Activated naive CD8-positive, alpha-beta T cell treated with anti-CD3 and anti-CD28 coated beads for 36 hours (primary cell): ENCODE data around the gene PNPLA7. TPM values are rescaled to one million over a fixed set of nuclear protein-coding genes. Genes with fewer than 3 reads are reported as not detected.

Experiments used
- DNase-seq: peaks from one replicate; pipeline ENCODE4 v3.0.0; 2021
- H3K27ac Mint-ChIP-seq: one replicate; pipeline ENCODE4 v1.8.0; 2022; ENCODE audit warnings: mild to moderate bottlenecking, moderate library complexity, mixed read lengths
- H3K27me3 Mint-ChIP-seq: one replicate; pipeline ENCODE4 v1.8.0; 2022; ENCODE audit warnings: mild to moderate bottlenecking, mixed read lengths
- H3K36me3 Mint-ChIP-seq: one replicate; pipeline ENCODE4 v1.8.0; 2021; ENCODE audit warnings: mild to moderate bottlenecking, mixed read lengths
- H3K4me1 Mint-ChIP-seq: one replicate; pipeline ENCODE4 v1.8.0; 2021; ENCODE audit warnings: mixed read lengths
- H3K4me3 Mint-ChIP-seq: one replicate; pipeline ENCODE4 v1.8.0; 2022; ENCODE audit warnings: mild to moderate bottlenecking, moderate library complexity, mixed read lengths
- H3K9me3 Mint-ChIP-seq: one replicate; pipeline ENCODE4 v1.8.0; 2022; ENCODE audit warnings: mixed read lengths
- total RNA-seq, 2 experiments: library from RNA; stranded (reverse); gene quantifications; one replicate each; pipeline ENCODE4 v1.2.3, GENCODE V29; 2021

The PNPLA7 gene
- total RNA-seq, 2 experiments from 2014 or later = 2.5 to 2.9 TPM

DNA sequence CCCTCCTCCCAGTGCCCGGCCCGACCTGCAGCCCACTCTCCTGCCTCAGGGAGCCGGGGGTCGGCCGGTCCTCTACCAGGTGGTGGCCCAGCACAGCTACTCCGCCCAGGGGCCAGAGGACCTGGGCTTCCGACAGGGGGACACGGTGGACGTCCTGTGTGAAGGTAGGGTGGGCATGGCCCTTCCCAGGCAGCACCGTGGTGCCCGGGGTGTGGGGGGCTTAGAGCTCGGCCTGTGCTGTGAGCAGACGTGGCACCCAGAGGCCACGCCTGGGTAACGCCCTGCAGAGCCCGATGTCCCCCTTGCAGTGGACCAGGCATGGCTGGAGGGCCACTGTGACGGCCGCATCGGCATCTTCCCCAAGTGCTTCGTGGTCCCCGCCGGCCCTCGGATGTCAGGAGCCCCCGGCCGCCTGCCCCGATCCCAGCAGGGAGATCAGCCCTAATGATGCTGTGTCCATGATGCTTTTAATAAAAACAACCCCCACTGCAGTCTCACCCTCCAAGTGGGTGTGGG lies 116.2 kb downstream of the PNPLA7 start:
- H3K9me3 Mint-ChIP-seq = no peaks in the 10 kb centered on the region
- DNase-seq = no peak
- H3K27me3 Mint-ChIP-seq = no peaks in the 10 kb centered on the region
- no peak overlapping the region for H3K4me3 Mint-ChIP-seq
- no peaks in the 10 kb centered on the region for H3K36me3 Mint-ChIP-seq
- no peak overlapping the region for H3K27ac Mint-ChIP-seq
- H3K4me1 Mint-ChIP-seq = no peaks in the 10 kb centered on the region

DNA sequence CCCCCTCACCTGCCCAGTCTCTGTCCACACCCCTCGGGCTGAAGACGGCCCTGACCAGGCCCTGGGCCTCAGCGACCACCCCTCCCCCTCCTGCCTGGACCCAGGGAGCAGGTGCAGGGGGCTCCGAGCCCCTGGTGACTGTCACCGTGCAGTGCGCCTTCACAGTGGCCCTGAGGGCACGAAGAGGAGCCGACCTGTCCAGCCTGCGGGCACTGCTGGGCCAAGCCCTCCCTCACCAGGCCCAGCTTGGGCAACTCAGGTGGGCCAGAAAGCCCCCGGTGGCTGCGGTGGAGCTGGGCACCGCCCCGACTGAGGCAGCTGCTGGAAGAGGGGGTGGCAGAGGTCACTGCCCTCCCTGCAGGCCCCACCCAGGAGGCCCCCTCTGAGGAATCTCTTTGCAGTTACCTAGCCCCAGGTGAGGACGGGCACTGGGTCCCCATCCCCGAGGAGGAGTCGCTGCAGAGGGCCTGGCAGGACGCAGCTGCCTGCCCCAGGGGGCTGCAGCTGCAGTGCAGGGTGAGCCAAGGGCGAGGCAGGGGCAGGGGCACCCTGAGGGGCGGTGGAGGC lies 116.8 kb downstream of the PNPLA7 start:
- no peaks in the 10 kb centered on the region for H3K27me3 Mint-ChIP-seq
- no peak overlapping the region for H3K27ac Mint-ChIP-seq
- no peaks in the 10 kb centered on the region for H3K4me1 Mint-ChIP-seq
- no peaks in the 10 kb centered on the region for H3K9me3 Mint-ChIP-seq
- no peak overlapping the region for H3K4me3 Mint-ChIP-seq
- no peak for DNase-seq
- H3K36me3 Mint-ChIP-seq = no peaks in the 10 kb centered on the region

DNA sequence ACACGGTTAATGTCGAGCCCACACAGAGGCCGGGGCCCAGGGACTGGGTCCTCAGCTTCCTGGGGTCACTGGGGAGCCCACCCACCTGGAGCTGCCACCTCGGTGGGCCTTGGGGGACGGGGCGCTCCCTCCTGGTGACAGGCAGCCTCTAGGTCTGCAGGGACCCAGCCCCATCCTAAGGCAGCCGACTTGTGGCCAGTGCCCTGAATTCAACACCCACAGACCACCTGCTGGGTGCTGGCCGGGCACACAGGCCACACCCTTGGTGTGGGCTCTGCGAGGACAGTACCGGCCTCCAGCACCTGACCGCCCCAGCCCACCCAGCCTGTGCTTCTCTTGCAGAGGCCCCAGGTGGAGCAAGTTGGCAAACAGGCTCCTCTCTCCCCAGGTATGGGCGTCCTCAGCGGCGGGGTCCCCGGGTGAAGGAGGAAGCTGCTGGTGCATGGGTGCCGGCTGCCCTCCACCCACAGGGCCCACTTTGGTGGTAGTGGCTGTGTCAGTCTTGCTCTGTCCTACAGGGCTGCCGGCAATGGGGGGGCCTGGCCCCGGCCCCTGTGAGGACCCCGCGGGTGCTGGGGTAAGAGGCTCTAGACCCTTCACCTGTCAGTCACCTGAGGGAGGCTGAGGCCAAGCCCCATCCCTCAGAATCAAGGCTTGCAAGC lies 117.4 kb downstream of the PNPLA7 start:
- H3K9me3 Mint-ChIP-seq = no peaks in the 10 kb centered on the region
- H3K4me3 Mint-ChIP-seq = no peak overlapping the region
- H3K27ac Mint-ChIP-seq = no peak overlapping the region
- no peaks in the 10 kb centered on the region for H3K27me3 Mint-ChIP-seq
- no peaks in the 10 kb centered on the region for H3K36me3 Mint-ChIP-seq
- H3K4me1 Mint-ChIP-seq = no peaks in the 10 kb centered on the region
- DNase-seq = no peak

DNA sequence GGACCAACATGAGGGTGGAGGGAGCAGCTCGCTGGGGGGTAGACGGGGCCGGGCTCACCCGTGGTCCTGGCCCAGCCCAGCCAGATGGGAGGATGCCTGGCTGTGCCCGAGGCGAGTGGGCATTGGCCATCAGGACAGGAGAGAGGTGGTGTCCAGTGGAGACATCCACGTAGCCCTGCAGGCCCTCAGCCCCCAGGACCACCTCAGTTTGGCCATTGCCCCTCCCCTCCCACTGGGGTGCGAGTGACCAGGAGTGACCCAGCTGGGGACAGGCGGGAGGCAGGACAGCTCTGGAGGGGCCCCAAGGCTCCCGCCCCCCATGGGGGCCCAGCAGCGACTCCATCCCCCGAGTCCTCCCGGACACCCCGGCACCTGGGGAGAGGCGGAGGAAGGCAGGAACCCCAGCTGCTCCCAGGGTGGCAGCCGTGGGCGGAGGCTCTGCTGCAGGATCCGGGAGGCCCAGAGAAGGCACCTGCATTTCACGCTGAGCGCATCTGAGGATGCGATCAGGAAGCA lies 118.7 kb downstream of the PNPLA7 start:
- Mint-ChIP-seq H3K9me3 (no peaks in the 10 kb centered on the region), H3K27ac (no peak overlapping the region), H3K4me1 (no peaks in the 10 kb centered on the region), H3K36me3 (no peaks in the 10 kb centered on the region), H3K27me3 (no peaks in the 10 kb centered on the region), H3K4me3 (no peak overlapping the region)
- DNase-seq = no peak

DNA sequence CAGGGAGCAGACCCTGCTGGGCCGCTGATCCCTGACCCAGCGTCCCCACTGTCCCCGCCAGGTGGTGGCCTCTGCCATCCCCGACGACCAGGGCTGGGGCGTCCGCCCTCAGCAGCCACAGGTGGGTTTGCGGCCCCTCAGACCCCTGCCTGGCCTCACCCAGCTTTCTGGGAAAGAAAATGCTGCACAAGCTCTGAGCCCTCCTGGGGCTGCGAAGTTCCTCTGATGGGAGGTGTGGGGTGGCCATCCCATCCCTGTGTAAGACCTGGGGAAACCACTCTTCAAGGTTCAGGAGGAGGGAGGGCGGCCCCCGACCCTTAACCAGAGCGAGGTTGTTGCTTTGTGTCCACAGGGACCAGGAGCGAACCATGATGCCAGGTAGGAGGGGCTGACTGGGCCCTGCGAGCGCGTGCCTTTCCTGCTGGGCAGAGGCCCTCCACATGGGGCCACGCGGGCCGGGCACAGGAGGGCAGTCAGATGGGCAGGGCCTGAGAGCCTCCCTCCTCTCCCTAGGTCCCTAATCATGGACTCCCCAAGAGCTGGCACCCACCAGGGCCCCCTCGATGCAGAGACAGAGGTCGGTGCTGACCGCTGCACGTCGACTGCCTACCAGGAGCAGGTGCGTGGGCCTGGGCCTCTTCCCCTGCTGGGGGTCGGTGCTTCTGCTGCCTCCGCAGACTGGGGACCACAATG lies 119.3 kb downstream of the PNPLA7 start:
- Mint-ChIP-seq H3K27ac (no peak overlapping the region), H3K9me3 (no peaks in the 10 kb centered on the region), H3K4me3 (no peak overlapping the region), H3K4me1 (no peaks in the 10 kb centered on the region), H3K27me3 (no peaks in the 10 kb centered on the region), H3K36me3 (no peaks in the 10 kb centered on the region)
- DNase-seq = no peak

DNA sequence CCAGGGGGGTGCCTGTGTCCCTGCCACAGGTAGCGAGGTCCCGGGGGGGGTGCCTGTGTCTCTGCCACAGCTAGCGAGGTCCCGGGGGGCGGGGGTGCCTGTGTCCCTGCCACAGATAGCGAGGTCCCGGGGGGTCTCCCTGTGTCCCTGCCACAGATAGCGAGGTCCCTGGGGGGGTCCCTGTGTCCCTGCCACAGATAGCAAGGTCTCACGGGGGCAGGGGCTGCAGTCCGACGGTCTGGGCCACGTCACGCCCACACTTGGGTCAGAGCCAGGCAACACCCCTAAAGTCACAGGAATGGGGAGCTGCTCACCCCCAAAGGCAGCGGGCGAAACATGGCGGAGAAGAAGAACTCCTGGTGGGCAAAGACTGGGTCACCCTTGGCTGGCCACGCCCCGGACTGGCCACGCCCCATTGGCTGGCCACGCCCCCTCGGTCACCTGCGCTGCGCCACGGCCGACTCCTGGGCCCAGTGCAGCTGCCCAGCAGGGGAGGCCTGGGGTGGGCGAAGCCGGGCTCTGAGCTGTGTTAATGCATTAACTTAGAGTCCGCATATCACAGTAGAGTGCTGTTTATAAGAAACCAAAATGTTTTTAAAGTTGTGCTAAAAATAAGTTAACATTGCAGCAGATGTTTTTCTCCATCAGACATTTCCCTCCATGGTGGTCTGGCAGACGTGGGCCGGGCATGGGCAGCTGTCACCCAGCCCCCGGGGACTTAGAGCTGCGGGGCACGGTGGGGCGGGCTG lies 120.1 kb downstream of the PNPLA7 start:
- Mint-ChIP-seq H3K27ac (no peak overlapping the region), H3K36me3 (no peaks in the 10 kb centered on the region), H3K4me3 (no peak overlapping the region), H3K9me3 (no peaks in the 10 kb centered on the region), H3K27me3 (no peaks in the 10 kb centered on the region), H3K4me1 (no peaks in the 10 kb centered on the region)
- DNase-seq = no peak

DNA sequence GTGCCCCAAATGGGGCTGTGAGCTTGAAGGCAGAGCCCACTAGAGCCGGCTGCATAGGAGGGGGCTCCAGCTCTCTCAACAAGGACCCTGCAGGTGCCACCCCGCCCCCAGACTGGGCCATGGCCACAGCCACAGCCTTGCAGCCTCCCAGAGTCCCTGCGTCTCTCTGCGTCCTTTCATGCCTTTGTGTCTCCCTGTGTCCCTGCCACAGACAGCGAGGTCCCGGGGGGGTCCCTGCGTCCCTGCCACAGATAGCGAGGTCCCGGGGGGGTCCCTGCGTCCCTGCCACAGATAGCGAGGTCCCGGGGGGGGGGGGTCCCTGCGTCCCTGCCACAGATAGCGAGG lies 120.7 kb downstream of the PNPLA7 start:
- no peak overlapping the region for H3K4me3 Mint-ChIP-seq
- peaks cover 1% of the 10 kb centered on the region for H3K27me3 Mint-ChIP-seq
- DNase-seq = no peak
- peaks cover 2% of the 10 kb centered on the region for H3K4me1 Mint-ChIP-seq
- no peak overlapping the region for H3K27ac Mint-ChIP-seq
- H3K9me3 Mint-ChIP-seq = no peaks in the 10 kb centered on the region
- H3K36me3 Mint-ChIP-seq = no peaks in the 10 kb centered on the region

DNA sequence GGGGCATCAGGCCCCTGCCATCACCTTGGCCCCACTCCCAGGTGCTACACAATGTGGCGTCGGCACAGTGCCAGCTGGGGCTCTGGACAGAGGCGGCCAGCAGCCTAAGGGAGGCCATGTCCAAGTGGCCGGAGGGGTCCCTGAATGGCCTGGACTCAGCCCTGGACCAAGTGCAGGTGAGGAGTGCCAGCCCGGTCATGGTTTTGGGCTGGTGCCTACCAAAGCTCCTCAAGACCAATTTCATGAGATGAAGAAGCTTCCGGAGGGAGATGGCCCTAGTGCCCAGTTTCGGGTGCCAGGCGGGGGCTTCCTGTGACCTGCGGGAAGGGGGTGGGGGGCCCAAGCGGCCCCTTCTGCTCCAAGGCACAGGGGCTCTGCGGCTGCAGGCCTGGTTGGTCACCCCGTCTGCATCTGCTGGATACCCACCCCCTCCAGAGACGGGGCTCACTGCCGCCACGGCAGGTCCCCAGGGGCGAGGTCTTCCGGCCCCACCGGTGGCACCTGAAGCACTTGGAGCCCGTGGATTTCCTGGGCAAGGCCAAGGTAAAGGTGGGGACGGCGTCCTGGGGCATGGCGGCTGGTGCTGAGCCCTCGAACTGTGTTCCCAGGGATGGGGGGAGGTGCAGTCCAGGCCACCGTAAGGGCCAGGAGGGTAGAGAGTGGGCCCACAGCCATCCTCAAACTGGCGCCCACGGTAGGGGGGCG lies 121.2 kb downstream of the PNPLA7 start:
- no peaks in the 10 kb centered on the region for H3K9me3 Mint-ChIP-seq
- H3K27ac Mint-ChIP-seq = no peak overlapping the region
- H3K4me3 Mint-ChIP-seq = no peak overlapping the region
- H3K36me3 Mint-ChIP-seq = no peaks in the 10 kb centered on the region
- H3K4me1 Mint-ChIP-seq = peaks cover 2% of the 10 kb centered on the region
- peaks cover 4% of the 10 kb centered on the region for H3K27me3 Mint-ChIP-seq
- no peak for DNase-seq

DNA sequence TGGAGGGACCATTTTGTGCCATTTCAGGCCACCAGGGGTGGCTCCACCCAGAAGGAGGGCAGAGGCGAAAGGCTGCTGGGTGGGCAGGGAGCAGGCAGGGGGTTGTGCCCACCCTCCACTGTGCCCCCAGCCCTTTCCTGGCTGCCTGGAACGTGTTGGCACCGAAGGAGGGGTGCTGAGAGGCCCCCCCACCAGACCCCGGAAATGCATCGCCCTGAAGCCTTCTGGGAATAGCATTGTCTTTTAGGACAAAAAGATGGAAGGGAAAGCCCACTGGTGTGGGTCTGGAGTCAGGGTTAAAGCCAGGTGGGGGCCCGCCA lies 121.9 kb downstream of the PNPLA7 start:
- H3K4me3 Mint-ChIP-seq = no peak overlapping the region
- no peak overlapping the region for H3K27ac Mint-ChIP-seq
- H3K4me1 Mint-ChIP-seq = peaks cover 2% of the 10 kb centered on the region
- peaks cover 4% of the 10 kb centered on the region for H3K27me3 Mint-ChIP-seq
- H3K36me3 Mint-ChIP-seq = no peaks in the 10 kb centered on the region
- no peaks in the 10 kb centered on the region for H3K9me3 Mint-ChIP-seq
- DNase-seq = no peak

DNA sequence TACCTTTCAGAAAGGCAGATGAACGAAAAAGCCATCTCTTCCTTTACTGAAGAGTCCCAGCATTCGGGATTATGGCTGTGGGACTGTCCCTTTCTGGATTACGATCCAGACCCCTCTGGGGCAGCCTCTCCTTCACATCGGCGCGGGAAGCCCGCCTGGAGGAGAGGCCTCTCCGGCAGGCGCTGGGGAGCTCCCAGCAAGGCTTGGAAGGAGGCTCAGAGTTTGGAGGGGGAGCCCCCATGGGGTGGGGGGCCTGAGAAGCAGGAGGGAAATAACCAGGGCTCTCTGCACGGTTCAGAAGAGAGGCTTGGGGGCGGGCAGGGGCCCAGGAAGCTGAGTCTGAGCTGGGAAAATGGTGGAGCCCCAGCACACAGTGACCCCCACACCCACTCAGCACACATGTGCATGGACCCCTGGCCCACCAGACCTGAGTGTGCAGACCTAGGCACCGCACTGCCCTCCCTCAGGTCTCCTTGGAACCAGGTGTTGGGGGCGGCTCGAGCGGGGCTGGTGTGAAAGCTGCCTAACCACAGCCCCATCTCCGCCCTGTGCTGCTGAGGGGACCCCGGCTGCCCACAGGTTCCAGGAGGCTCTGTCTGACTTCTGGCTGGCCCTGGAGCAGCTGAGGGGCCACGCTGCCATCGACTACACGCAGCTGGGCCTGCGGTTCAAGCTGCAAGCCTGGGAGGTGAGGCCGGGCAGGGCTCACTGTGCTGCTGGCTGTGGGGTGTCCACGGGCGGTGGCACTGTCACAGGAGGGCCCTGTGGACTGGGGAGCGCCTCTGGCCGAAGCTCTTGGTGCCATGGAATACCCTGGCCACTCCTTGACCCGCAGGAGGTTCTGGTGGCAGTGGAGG lies 122.5 kb downstream of the PNPLA7 start:
- Mint-ChIP-seq H3K4me3 (no peak overlapping the region), H3K9me3 (no peaks in the 10 kb centered on the region), H3K27me3 (peaks cover 4% of the 10 kb centered on the region), H3K36me3 (no peaks in the 10 kb centered on the region), H3K27ac (no peak overlapping the region), H3K4me1 (peaks cover 2% of the 10 kb centered on the region)
- no peak for DNase-seq

DNA sequence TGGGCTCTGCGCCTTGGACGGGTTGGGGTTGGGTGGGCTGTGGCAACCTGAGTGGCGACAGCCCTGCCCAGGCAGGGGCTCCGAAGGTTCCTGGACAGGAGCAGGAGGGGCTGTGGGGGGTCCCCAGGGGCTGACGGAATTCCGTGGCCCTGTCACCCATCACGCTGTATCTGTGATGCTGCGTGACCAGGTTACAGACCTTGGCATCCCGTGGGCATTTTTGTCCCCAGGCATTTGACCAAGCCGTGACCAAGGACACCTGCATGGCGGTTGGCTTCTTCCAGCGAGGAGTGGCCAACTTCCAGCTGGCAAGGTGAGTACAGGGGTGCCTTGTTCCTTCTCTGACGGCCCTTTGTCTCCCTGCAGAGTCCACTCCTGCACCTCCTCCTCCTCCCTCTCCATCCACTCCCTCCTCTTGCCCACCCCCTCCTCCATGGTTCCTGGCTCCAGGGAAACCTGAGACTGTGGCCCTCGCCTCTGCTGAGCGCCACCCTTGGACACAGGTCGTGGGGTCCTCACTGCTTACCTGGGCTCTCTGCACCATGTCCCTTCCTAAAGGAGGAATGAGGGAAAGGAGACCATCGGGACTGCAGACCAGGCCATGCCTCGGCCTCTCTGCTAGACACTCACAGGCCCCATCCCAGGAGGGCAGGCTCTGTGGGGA lies 124.1 kb downstream of the PNPLA7 start:
- Mint-ChIP-seq H3K4me3 (no peak overlapping the region), H3K9me3 (no peaks in the 10 kb centered on the region), H3K27ac (no peak overlapping the region), H3K27me3 (peaks cover 4% of the 10 kb centered on the region), H3K36me3 (no peaks in the 10 kb centered on the region), H3K4me1 (peaks cover 10% of the 10 kb centered on the region)
- no peak for DNase-seq

DNA sequence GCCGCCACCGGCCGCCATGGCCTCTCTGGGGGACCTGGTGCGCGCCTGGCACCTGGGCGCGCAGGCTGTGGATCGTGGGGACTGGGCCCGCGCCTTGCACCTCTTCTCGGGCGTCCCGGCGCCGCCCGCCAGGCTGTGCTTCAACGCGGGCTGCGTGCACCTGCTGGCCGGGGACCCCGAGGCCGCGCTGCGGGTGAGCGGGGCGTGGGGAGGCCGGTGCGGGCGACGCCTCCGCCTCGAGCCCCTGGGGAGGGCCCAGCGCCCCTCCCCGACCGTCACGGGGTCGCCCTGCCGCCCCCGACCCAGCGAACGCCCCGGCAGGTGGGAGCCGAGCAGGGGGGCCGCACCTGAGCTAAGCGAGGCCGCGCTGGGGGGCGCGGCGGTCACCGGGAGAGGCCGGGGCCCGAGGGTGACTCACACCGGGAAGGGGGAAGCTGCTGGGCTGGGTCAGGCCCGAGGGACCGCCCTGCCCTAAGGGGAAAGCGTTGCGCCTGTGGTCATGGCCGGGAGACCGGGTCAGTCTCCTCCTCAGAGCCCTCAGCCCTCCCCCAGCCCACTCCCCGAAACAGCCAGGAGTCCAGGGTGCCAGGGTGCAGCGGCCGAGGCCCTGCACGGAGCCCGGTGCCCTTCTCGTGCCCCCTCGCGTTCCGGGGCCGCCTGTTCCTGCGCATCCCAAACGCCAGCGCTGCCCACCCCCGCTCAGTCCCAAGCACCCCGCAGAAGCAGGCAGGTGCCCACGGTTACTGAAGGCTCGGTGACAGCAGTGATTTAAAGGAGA lies 126.5 kb downstream of the PNPLA7 start:
- Mint-ChIP-seq H3K4me3 (no peak overlapping the region), H3K9me3 (no peaks in the 10 kb centered on the region), H3K27ac (no peak overlapping the region), H3K4me1 (peaks cover 10% of the 10 kb centered on the region), H3K36me3 (no peaks in the 10 kb centered on the region), H3K27me3 (peaks cover 4% of the 10 kb centered on the region)
- DNase-seq = no peak
